Amniotic epithelial cell (primary cell): ENCODE results near the gene FILIP1.
A peak's percentile ranks its signal among the peaks of the same experiment; 100 is the strongest.

Experiments
- DNase-seq: peaks from one replicate; pipeline ENCODE4 v3.0.0-alpha.2; 2010; ENCODE audit warnings: low read depth

The FILIP1 gene

GRCh38 chr6:75337835-75338580 lies 155.6 kb downstream of the FILIP1 start:
- DNase-seq: no peak

- DNase-seq: peak; percentile 83
Observed at GRCh38 chr6:75334266-75335040, 159.1 kb downstream of the FILIP1 start.

- DNase-seq: no peak
Observed at GRCh38 chr6:75333676-75334200, 159.9 kb downstream of the FILIP1 start.

- peak; percentile 74 for DNase-seq
Observed at GRCh38 chr6:75331151-75331550, 162.4 kb downstream of the FILIP1 start.

GRCh38 chr6:75329703-75330102 lies 163.9 kb downstream of the FILIP1 start:
- no peak for DNase-seq

GRCh38 chr6:75327807-75328206 lies 165.8 kb downstream of the FILIP1 start:
- DNase-seq: no peak

GRCh38 chr6:75326557-75327258 lies 166.9 kb downstream of the FILIP1 start:
- DNase-seq: peak; percentile 70

- DNase-seq: no peak
Observed at GRCh38 chr6:75318900-75319299, 174.7 kb downstream of the FILIP1 start.

- DNase-seq: peak; percentile 64
Observed at GRCh38 chr6:75317503-75318206, 175.9 kb downstream of the FILIP1 start.

GRCh38 chr6:75315978-75316377 lies 177.6 kb downstream of the FILIP1 start:
- DNase-seq: no peak

- no peak for DNase-seq
Observed at GRCh38 chr6:75308250-75308988, 185.2 kb downstream of the FILIP1 start.

GRCh38 chr6:75307364-75308004 lies 186.1 kb downstream of the FILIP1 start:
- no peak for DNase-seq

- DNase-seq: peak; percentile 12
Observed at GRCh38 chr6:75306064-75306463, 187.5 kb downstream of the FILIP1 start.

- no peak for DNase-seq
Observed at GRCh38 chr6:75305573-75305972, 188.0 kb downstream of the FILIP1 start.

GRCh38 chr6:75302280-75302679 lies 191.3 kb downstream of the FILIP1 start:
- DNase-seq: no peak

- no peak for DNase-seq
Observed at GRCh38 chr6:75301537-75301936, 192.1 kb downstream of the FILIP1 start.

- DNase-seq: no peak
Observed at GRCh38 chr6:75301088-75301487, 192.5 kb downstream of the FILIP1 start.

- no peak for DNase-seq
Observed at GRCh38 chr6:75300531-75300855, 193.1 kb downstream of the FILIP1 start.

GRCh38 chr6:75299801-75300530 lies 193.6 kb downstream of the FILIP1 start:
- DNase-seq: no peak
